GM12872 (cell line): ENCODE results near the gene PTF1A.

Experiments
- TF ChIP-seq, protein P1 (sequence below): IDR thresholded peaks from 3 replicates; pipeline ENCODE4 v1.5.1; 2011; ENCODE audit warnings: low read depth, mild to moderate bottlenecking, low read length, moderate library complexity; ENCODE audit not compliant: insufficient read depth

Gene PTF1A

DNA sequence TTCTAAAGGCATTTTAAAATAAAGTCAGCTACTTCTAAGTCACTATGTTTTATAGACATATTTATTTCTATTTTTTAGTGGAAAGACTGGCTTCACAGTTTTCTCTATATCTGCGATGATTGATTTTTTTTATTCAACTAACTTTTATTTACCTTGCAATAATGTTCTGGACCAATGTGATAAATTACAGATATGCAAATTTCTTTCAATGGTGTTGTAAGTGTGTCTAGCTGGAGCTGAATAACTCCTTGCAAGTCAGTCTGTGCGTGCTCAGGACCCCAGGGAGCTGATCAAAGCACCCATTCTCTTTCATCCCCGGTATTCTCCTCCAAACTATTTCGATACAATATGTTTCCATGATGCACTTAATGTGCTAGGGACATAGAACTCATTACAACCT, 9.7 kb downstream of the PTF1A start:
- TF ChIP-seq, protein P1, sequence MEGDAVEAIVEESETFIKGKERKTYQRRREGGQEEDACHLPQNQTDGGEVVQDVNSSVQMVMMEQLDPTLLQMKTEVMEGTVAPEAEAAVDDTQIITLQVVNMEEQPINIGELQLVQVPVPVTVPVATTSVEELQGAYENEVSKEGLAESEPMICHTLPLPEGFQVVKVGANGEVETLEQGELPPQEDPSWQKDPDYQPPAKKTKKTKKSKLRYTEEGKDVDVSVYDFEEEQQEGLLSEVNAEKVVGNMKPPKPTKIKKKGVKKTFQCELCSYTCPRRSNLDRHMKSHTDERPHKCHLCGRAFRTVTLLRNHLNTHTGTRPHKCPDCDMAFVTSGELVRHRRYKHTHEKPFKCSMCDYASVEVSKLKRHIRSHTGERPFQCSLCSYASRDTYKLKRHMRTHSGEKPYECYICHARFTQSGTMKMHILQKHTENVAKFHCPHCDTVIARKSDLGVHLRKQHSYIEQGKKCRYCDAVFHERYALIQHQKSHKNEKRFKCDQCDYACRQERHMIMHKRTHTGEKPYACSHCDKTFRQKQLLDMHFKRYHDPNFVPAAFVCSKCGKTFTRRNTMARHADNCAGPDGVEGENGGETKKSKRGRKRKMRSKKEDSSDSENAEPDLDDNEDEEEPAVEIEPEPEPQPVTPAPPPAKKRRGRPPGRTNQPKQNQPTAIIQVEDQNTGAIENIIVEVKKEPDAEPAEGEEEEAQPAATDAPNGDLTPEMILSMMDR: no peak

DNA sequence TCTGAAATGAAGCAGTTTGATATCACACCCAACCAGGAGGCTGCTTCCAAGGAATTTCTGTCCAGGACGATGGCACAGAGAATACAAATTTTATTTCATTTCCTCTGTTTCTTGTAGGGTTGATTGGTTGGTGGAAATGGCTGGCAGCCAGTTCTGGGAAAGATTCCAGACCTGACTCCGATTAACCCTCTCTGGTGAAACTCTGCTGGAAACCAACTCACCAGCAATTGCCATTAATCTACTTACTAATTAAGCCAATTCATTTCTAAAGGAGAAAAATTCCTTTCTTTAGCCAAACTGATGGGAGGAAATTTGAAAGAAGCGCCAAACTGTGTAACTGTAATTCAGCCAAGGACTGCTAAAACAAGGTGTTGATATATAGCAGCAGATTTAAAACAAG, 10.7 kb downstream of the PTF1A start:
- TF ChIP-seq, protein P1: no peak

DNA sequence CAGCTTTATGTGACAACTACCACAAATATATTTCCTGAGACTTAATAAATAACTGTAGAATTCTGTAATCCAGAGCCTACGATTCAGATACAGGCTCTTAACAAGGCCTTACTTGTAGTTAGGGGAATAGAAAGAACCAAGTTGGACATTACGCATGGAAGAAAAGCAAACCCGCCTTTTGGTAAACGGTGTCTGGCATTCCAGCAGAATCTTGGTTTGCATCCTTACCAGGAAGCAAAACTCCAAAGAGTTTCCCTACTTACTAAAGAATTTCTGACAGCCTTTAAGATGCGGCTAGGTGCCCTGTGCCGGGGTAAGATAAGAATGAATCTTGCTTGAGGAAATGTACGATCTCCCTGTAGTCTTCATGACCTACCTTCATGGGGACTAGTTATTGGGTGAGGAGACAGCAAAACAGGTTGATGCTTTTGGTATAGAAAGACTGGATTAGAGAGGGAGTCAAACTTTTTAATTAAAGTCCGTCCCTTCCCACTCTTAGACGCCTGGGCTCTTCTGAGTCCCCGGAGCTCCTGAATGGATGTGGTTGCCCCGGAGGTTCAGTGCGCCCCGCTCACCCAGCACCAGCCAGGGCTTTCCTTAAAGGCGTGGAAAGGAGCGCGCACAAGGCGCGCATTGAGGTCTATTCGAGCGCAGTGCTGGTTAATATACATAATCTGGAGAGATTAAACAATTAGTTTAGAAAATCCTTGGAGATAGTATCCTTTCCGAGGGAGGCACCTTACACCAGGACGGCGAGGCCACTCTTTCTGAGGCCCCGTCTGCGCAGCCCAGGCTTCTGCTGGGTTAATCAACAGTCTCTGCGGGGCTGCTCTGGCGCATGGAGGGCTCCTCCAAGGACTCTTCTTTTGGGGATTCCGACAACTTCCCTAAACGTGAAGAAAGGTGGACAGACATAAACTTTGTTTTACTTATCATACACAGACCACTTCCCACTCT, 11.5 kb downstream of the PTF1A start:
- TF ChIP-seq, protein P1: no peak

DNA sequence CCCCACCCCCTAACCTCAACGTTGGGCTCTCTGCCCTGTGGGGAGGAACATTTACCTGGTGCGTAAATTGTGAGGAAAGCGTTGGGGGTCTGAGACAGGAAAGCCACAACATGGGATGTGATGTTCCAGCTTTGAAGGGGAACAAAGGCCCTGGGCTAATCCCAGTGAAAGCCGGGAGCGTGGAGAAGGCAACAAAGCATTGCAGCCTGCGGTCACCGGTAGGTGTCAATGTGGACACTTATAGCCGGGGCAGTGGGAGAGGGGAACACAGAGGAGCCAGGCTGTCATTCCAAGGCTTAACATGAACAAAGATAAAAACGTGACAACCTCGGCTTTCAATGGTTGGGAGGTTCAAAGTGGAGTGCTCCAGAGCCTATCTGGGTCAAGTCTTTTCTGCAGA, 12.7 kb downstream of the PTF1A start:
- TF ChIP-seq, protein P1: no peak

DNA sequence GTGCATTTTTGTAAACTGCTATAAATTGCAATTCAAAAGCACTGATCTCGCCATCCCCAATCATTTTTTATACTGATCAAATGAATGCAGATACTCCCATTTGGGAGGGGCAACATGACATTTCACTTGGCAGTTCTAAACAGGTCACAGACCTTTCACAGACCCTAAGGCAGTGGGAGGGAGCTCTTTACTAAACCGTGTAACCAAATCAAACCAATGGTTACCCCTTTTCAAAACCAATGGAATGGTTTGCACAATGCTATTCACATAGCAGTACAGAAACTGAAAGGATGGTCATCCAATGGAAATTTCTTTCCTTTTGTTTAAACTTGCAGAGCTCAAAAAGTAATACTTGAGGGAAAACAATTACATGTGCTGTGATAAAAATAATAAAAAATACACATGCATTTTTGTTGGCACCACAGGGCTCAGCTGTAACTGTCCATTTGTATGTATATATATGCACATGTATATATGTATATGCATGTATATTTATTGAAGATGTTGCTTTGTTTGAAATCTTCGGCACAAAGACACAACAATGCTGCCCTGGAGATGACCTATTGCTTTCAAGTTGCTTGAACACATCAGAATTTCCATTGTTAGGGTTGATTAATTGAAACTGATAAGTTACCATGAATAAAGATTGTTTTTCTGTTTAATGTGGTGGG, 14.0 kb downstream of the PTF1A start:
- TF ChIP-seq, protein P1: no peak

DNA sequence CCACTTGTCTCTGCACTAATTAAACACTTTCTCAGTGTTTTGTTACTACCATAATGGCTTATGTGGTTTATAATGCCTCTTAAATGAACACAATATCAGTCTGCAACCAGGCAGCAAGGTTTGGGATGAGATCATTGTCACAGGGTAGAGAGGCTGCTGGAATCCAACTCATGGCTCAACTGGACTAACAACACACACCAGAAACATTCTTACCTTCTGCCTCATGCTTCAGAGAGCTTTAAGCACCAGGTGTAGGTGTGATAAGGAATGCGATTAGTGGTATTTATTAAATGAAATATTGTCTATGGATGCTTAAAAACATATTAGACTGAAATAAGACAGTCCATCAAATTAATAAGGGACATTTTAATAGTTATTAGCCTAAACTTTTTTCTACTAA, 25.4 kb downstream of the PTF1A start:
- TF ChIP-seq, protein P1: no peak

DNA sequence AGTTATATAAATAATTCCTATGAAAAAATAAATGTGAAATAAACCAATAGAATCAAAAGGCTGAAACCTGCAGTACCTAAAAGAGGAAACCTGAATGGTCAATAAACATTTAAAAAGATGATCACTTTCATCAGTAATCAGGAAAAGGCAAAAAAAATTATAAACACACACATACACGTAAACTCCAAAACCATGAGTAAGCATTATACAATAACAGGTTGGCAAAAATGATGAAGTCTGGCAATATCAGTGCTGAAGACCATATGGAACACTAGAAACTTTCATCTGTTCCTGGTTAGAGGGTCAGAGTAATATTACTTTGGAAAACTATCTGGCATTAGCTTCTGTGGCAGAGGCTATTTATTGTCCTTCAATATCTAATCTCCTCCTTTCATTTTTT, 38.5 kb downstream of the PTF1A start:
- TF ChIP-seq, protein P1: no peak
